ENCODE data around the gene BOD1.

BOD1 gene

GRCh38 chr5:173620784-173621183 is 4.3 kb upstream of the BOD1 start:
- in situ Hi-C loops (cut with MboI; ENCODE audit: low sequenced_read_pairs, unreplicated experiment), result loop anchor here (25.0 kb wide), 1 partner anchor 692 kb away; no protein-coding TSS in a partner anchor
- TF ChIP-seq, protein P1, sequence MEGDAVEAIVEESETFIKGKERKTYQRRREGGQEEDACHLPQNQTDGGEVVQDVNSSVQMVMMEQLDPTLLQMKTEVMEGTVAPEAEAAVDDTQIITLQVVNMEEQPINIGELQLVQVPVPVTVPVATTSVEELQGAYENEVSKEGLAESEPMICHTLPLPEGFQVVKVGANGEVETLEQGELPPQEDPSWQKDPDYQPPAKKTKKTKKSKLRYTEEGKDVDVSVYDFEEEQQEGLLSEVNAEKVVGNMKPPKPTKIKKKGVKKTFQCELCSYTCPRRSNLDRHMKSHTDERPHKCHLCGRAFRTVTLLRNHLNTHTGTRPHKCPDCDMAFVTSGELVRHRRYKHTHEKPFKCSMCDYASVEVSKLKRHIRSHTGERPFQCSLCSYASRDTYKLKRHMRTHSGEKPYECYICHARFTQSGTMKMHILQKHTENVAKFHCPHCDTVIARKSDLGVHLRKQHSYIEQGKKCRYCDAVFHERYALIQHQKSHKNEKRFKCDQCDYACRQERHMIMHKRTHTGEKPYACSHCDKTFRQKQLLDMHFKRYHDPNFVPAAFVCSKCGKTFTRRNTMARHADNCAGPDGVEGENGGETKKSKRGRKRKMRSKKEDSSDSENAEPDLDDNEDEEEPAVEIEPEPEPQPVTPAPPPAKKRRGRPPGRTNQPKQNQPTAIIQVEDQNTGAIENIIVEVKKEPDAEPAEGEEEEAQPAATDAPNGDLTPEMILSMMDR (IDR thresholded peaks at IDR 0.05; ENCODE audit: borderline replicate concordance, control extremely low read depth, extremely low read depth, insufficient read depth, missing control alignments), result no peak

DNA sequence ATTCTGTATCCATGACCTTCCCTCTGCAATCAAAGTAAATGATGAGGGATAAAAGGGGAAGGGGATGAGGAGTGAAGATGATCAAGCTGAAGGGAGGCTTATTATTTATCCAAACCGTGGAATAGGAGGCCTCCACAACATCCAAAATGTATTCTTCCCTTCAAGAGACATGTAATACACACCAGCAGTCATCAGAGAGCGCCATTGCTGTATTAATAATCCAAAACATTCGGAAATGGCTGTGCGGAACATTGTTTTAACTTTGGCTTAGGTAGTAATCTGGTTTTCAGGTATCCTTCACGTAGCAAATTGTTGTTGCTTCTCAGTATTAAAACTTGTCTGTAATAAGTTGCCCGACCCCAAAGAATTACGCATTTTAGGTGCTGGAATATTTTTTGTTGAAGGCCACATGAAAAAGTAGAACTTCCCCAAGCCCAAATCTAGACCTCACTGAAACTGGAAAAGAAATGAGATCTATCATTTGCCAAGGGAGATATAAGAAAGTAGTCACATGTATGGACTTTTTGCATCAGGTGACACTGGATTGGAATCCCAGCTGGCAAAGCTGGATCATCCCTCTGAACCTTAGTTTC is 2.6 kb upstream of the BOD1 start:
- in situ Hi-C loops (cut with MboI; ENCODE audit: low sequenced_read_pairs, unreplicated experiment), result loop anchor here (5.0 to 25.0 kb wide), 2 partner anchors 348 to 693 kb away; no protein-coding TSS in a partner anchor
- peak; percentile 76 for DNase-seq (ENCODE audit: low spot score)

More at GRCh38 chr5:173620784-173621183, 4.3 kb upstream of the BOD1 start:
- no peak for DNase-seq (ENCODE audit: low spot score)

GRCh38 chr5:173615884-173616576 is 420 bp downstream of the BOD1 start:
- in situ Hi-C loops (cut with MboI; ENCODE audit: low sequenced_read_pairs, unreplicated experiment), result loop anchor here (5.0 to 25.0 kb wide), 2 partner anchors 351 to 696 kb away; no protein-coding TSS in a partner anchor
- TF ChIP-seq, protein P1 (IDR thresholded peaks at IDR 0.05; ENCODE audit: borderline replicate concordance, control extremely low read depth, extremely low read depth, insufficient read depth, missing control alignments), result peak; percentile 59
- peak; percentile 73 for DNase-seq (ENCODE audit: low spot score)

More for the DNA sequence above, 2.6 kb upstream of the BOD1 start:
- TF ChIP-seq, protein P1 (IDR thresholded peaks at IDR 0.05; ENCODE audit: borderline replicate concordance, control extremely low read depth, extremely low read depth, insufficient read depth, missing control alignments), result peak; percentile 75

DNA sequence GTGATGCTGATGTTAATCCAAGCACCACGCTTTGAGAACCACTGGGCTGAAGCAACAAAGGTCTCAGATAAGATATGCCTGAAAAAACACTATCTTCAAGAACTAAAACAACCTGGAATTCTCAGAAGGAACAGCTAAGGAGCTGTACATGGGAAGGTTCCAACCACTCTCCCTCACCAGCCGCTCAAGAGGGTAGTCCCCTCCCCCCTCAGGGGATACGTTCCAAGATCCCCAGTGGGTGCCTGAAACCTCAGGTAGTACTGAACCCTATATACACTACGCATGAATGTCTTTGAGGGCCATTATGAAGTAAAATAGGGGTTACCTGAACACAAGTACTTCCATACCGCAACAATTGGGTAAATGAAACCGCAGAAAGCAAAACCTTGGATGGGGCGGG is 1.9 kb downstream of the BOD1 start:
- in situ Hi-C loops (cut with MboI; ENCODE audit: low sequenced_read_pairs, unreplicated experiment), result loop anchor here (25.0 kb wide), 1 partner anchor 698 kb away; no protein-coding TSS in a partner anchor
- no peak for DNase-seq (ENCODE audit: low spot score)
- TF ChIP-seq, protein P1 (IDR thresholded peaks at IDR 0.05; ENCODE audit: borderline replicate concordance, control extremely low read depth, extremely low read depth, insufficient read depth, missing control alignments), result no peak

GRCh38 chr5:173613433-173614159 is 2.9 kb downstream of the BOD1 start:
- in situ Hi-C loops (cut with MboI; ENCODE audit: low sequenced_read_pairs, unreplicated experiment), result loop anchor here (25.0 kb wide), 1 partner anchor 699 kb away; no protein-coding TSS in a partner anchor
- TF ChIP-seq, protein P1 (IDR thresholded peaks at IDR 0.05; ENCODE audit: borderline replicate concordance, control extremely low read depth, extremely low read depth, insufficient read depth, missing control alignments), result no peak
- DNase-seq (ENCODE audit: low spot score), result no peak

- no peak for DNase-seq (ENCODE audit: low spot score)
- TF ChIP-seq, protein P1 (IDR thresholded peaks at IDR 0.05; ENCODE audit: borderline replicate concordance, control extremely low read depth, extremely low read depth, insufficient read depth, missing control alignments), result no peak
- in situ Hi-C loops (cut with MboI; ENCODE audit: low sequenced_read_pairs, unreplicated experiment), result loop anchor here (25.0 kb wide), 1 partner anchor 699 kb away; no protein-coding TSS in a partner anchor
Observed at GRCh38 chr5:173612948-173613347, 3.5 kb downstream of the BOD1 start.

Data from GM13976 (cell line).